Measurements from ENCODE around the gene OLA1. TPM values are rescaled to one million over a fixed set of nuclear protein-coding genes. Genes with fewer than 3 reads are reported as not detected.

The OLA1 gene
- total and polyA plus RNA-seq, 2 of the 13 experiments (the other 11 are each of a cell fraction or from before 2014, with no cell fraction given), result 153 to 241 TPM

- DNase-seq (ENCODE audit: low spot score) (no peak), ATAC-seq (no peak), FAIRE-seq (no peak)
- no peak for TF ChIP-seq SMAD9 (CRISPR knock-in tag; IDR thresholded peaks at IDR 0.05)
- TF ChIP-seq ZNF367 (CRISPR knock-in tag; IDR thresholded peaks at IDR 0.05; ENCODE audit: borderline replicate concordance), result no peak
- TF ChIP-seq DNMT1 (CRISPR knock-in tag; IDR thresholded peaks at IDR 0.05), result no peak
- TF ChIP-seq ZNF790 (CRISPR knock-in tag; IDR thresholded peaks at IDR 0.05; ENCODE audit: borderline replicate concordance), result no peak
- TF ChIP-seq ZBTB3 (CRISPR knock-in tag; IDR thresholded peaks at IDR 0.05; ENCODE audit: borderline replicate concordance, low read depth), result no peak
- TF ChIP-seq PREB (CRISPR knock-in tag; IDR thresholded peaks at IDR 0.05), result no peak
- TF ChIP-seq E2F2 (CRISPR knock-in tag; IDR thresholded peaks at IDR 0.05; ENCODE audit: borderline replicate concordance), result no peak
- TF ChIP-seq ZNF431 (CRISPR knock-in tag; IDR thresholded peaks at IDR 0.05; ENCODE audit: borderline replicate concordance, low read depth), result no peak
- no peak for TF ChIP-seq EEA1 (CRISPR knock-in tag; IDR thresholded peaks at IDR 0.05; ENCODE audit: borderline replicate concordance)
- TF ChIP-seq SIX1 (CRISPR knock-in tag; IDR thresholded peaks at IDR 0.05; ENCODE audit: borderline replicate concordance), result no peak
- TF ChIP-seq NR2C2 (CRISPR knock-in tag; IDR thresholded peaks at IDR 0.05; ENCODE audit: borderline replicate concordance), result no peak
- no peak for TF ChIP-seq ZBTB42 (CRISPR knock-in tag; IDR thresholded peaks at IDR 0.05)
- no peak for TF ChIP-seq KDM5A (IDR thresholded peaks at IDR 0.05; ENCODE audit: borderline replicate concordance, low read length)
- no peak for TF ChIP-seq ZNF792 (CRISPR knock-in tag; IDR thresholded peaks at IDR 0.05)
- TF ChIP-seq NFE2L1 (CRISPR knock-in tag; IDR thresholded peaks at IDR 0.05; ENCODE audit: borderline replicate concordance), result no peak
- TF ChIP-seq ZBTB25 (CRISPR knock-in tag; IDR thresholded peaks at IDR 0.05), result no peak
- TF ChIP-seq ZNF138 (CRISPR knock-in tag; IDR thresholded peaks at IDR 0.05; ENCODE audit: low read depth), result no peak
- TF ChIP-seq PBX3 (CRISPR knock-in tag; IDR thresholded peaks at IDR 0.05; ENCODE audit: borderline replicate concordance), result no peak
- Histone ChIP-seq H3K9me3 (ENCODE audit: low read length) (no peaks in the 10 kb centered on the region), H4K20me1 (ENCODE audit: insufficient read depth, low read length) (no peaks in the 10 kb centered on the region), H2AFZ (ENCODE audit: low read length) (no peak overlapping the region), H3K36me3 (replicated peaks in 1 of 2; ENCODE audit: control insufficient read depth in 1 of 2, insufficient read depth in 2 of 2, low read length in 2 of 2) (no peaks in the 10 kb centered on the region), H3K4me2 (ENCODE audit: low read depth, low read length) (no peak overlapping the region), H3K4me1 (ENCODE audit: insufficient read depth, low read length) (peaks cover 36% of the 10 kb centered on the region), H3K4me3 (replicated peaks in 1 of 3; ENCODE audit: insufficient read depth in 1 of 3, low read depth in 2 of 3, low read length in 3 of 3) (no peak overlapping the region), H3K27me3 (ENCODE audit: control insufficient read depth in 1 of 2, insufficient read depth in 2 of 2, low read length in 2 of 2) (peaks cover 0 to 8% of the 10 kb centered on the region in 2 experiments; a peak in 2 of 5 replicates), H3K79me2 (ENCODE audit: insufficient read depth, low read length) (no peaks in the 10 kb centered on the region), H3K27ac (ENCODE audit: extremely low read length, insufficient read depth, low read length) (no peak overlapping the region), H3K9ac (ENCODE audit: insufficient read depth, low read depth, low read length) (no peak overlapping the region)
- intact Hi-C loops (cut with micrococcal nuclease; ENCODE audit: unreplicated experiment) (no loop called here), in situ Hi-C loops (cut with HindIII; ENCODE audit: extremely low pct_ligation_motif_present, low pct_unique_long_range_greater_than_20kb) (no loop called here)
- BruUV-seq (replicated peaks), result no TSS peak
- ChIA-PET POLR2A (no interaction called here), CTCF (ENCODE audit: low intra/inter-chr PET ratio, low total read pairs) (no interaction called here)
Measured at GRCh38 chr2:174036825-174037224, 211.5 kb downstream of the OLA1 start.

Data from HepG2 (cell line).